Large intestine (tissue), 3 donors: ENCODE measurements around the gene WDR20. TPM values are rescaled to one million over a fixed set of nuclear protein-coding genes. Genes with fewer than 3 reads are reported as not detected.

Experiments used
- DNase-seq, 2 donors: peaks; one replicate each; pipeline versions ENCODE4 v3.0.0 to v3.0.0-alpha.2; 2013
- H3K27ac ChIP-seq: one replicate; pipeline ENCODE4 v1.5.1; 2013; ENCODE audit warnings: low read length
- H3K27me3 ChIP-seq: 2 replicates; pipeline ENCODE4 v1.6.1; 2013; ENCODE audit warnings: low read length; ENCODE audit not compliant: control insufficient read depth, insufficient read depth
- H3K36me3 ChIP-seq: 2 replicates; pipeline ENCODE4 v1.6.1; 2013; ENCODE audit warnings: low read length; ENCODE audit not compliant: control insufficient read depth, insufficient read depth
- H3K4me1 ChIP-seq: one replicate; pipeline ENCODE4 v1.6.1; 2013; ENCODE audit warnings: low read length; ENCODE audit not compliant: control insufficient read depth, insufficient read depth
- H3K4me3 ChIP-seq: one replicate; pipeline ENCODE4 v1.5.1; 2013; ENCODE audit warnings: low read length
- H3K9me3 ChIP-seq: one replicate; pipeline ENCODE4 v1.6.1; 2013; ENCODE audit warnings: mild to moderate bottlenecking, low read depth, low read length, moderate library complexity; ENCODE audit not compliant: control insufficient read depth
- WGBS: methylation state at CpG from one replicate; pipeline ENCODE4 v1.1.5; 2013; ENCODE audit warnings: low lambda C conversion rate; ENCODE audit not compliant: insufficient coverage; 5-methylcytosine and 5-hydroxymethylcytosine counted together
- polyA plus RNA-seq: library from polyadenylated mRNA; unstranded; fragments of 120-200 nt; gene quantifications from one replicate; pipeline ENCODE4 v1.2.1, GENCODE V29; 2013

The WDR20 gene
- polyA plus RNA-seq, 1 donor = 27.1 TPM

GRCh38 chr14:102246071-102246470 lies 106.4 kb downstream of the WDR20 start:
- Histone ChIP-seq H3K36me3 (peaks cover 7% of the 10 kb centered on the region), H3K4me3 (no peak overlapping the region), H3K4me1 (peaks cover 6% of the 10 kb centered on the region), H3K9me3 (no peaks in the 10 kb centered on the region), H3K27ac (no peak overlapping the region), H3K27me3 (no peaks in the 10 kb centered on the region)
- no peak for DNase-seq
- 65% methylated on average over 2 of the region's 9 CpGs for WGBS

DNA sequence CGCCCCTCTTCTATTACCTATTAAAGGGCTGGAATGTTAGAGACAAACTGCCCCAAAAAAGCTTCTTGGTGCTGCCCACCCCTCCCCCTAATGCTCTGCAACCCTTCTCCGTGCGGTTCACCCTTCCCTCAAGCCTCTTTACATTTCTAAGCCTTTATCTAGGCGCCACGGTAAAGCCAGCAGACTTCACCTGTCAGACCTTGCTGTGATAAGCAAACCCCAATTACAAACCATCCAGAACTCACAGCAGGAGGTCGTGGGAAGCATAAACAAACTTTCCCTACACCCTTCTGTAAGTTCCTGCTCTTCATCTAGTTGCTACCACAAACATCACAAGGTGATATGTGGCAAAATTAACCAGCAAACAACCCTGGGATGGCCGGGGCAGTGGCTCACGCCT lies 108.4 kb downstream of the WDR20 start:
- DNase-seq = no peak
- no peaks in the 10 kb centered on the region for H3K27me3 ChIP-seq
- peaks cover 7% of the 10 kb centered on the region for H3K36me3 ChIP-seq
- peaks cover 6% of the 10 kb centered on the region for H3K4me1 ChIP-seq
- H3K27ac ChIP-seq = no peak overlapping the region
- WGBS = 80% methylated on average over 1 of the region's 8 CpGs
- no peaks in the 10 kb centered on the region for H3K9me3 ChIP-seq
- H3K4me3 ChIP-seq = no peak overlapping the region

DNA sequence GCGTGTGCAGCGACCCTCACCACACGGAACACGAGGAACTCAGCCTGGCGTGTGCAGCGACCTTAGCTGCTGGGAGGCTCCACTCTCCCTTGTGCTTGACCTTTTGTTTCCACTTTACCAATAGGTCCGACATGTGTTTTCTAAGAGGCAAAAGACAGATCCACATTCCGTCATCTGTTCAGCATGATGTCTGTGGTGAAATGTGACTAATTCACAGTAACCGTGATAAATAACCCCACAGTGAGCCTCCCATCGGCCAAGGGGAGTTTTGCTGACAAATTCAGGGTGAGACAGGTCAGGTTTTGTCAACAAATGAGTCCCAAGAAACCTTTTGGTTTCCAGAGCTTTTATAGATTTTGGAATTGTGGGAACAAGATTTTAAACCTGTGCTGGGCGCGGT lies 109.3 kb downstream of the WDR20 start:
- no peak overlapping the region for H3K4me3 ChIP-seq
- H3K9me3 ChIP-seq = no peaks in the 10 kb centered on the region
- H3K4me1 ChIP-seq = peaks cover 6% of the 10 kb centered on the region
- WGBS = no CpG with 5 or more reads among the region's 12 CpGs
- H3K36me3 ChIP-seq = peaks cover 7% of the 10 kb centered on the region
- DNase-seq = no peak
- no peak overlapping the region for H3K27ac ChIP-seq
- no peaks in the 10 kb centered on the region for H3K27me3 ChIP-seq

DNA sequence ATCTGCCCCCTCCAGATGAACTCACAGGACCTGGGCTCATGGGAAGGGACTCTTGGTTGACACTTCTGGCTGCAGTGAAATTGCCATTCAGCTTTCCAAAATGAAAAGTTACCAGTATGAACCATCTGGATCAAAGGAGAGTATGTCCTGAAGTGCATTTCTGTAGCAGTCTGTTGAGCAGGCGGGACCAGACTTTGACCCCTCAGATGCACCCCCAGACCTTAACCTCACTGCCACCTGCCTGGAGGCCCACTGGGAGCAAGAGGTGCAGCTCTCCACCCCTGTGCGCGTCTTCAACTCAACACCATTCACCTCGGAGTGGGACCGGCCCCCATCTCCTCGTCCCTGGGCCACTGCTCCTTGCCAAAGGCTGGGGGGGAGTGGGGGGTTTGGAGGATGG lies 110.3 kb downstream of the WDR20 start:
- WGBS = no CpG with 5 or more reads among the region's 6 CpGs
- Histone ChIP-seq H3K4me1 (peaks cover 6% of the 10 kb centered on the region), H3K4me3 (no peak overlapping the region), H3K9me3 (no peaks in the 10 kb centered on the region), H3K27ac (no peak overlapping the region), H3K27me3 (no peaks in the 10 kb centered on the region), H3K36me3 (peaks cover 7% of the 10 kb centered on the region)
- DNase-seq = peak in 1 of 2 donors; percentile 63

DNA sequence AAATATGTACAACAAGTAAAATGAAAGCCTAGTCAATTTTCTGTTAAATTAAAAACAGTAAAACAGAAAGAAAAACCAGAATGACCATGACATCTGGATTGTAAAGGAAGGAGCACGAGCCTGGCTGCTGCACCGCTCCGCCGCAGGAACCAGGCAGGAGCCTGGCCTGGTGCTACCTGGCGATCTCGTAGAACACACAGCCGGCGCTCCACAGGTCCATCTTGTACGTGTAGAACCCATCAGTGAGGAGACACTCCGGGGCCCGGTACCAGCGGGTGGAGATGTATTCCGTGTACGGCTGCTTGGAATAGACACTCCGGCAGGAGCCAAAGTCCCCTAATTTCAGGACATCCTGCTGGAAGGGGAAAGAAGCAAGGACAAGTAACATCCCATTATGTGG lies 110.9 kb downstream of the WDR20 start:
- WGBS = 88% methylated on average over 3 of the region's 15 CpGs
- Histone ChIP-seq H3K27me3 (no peaks in the 10 kb centered on the region), H3K4me3 (no peak overlapping the region), H3K9me3 (no peaks in the 10 kb centered on the region), H3K27ac (no peak overlapping the region), H3K36me3 (peaks cover 7% of the 10 kb centered on the region), H3K4me1 (peaks cover 6% of the 10 kb centered on the region)
- DNase-seq = no peak

DNA sequence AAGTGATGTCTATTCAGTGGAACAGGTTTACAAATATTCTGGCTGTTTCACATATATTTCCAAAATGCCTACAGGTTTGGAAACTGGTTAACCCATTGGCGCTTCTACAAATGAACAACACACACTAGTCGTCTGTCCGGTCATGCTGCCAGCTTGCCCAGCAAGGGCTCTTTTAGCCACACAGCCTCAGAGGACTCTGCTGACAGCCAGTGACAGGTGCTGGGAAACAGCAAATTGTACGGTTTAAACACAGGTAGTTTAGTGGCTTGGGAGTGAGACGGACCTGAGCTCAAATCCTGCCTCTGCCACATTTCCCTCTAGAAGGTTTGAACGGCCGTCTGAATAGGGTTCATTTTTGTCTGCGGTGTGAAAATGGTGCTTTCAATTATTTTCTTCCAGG lies 111.5 kb downstream of the WDR20 start:
- WGBS = no CpG with 5 or more reads among the region's 8 CpGs
- peaks cover 7% of the 10 kb centered on the region for H3K36me3 ChIP-seq
- no peaks in the 10 kb centered on the region for H3K27me3 ChIP-seq
- H3K4me1 ChIP-seq = peaks cover 6% of the 10 kb centered on the region
- H3K4me3 ChIP-seq = no peak overlapping the region
- no peak overlapping the region for H3K27ac ChIP-seq
- no peaks in the 10 kb centered on the region for H3K9me3 ChIP-seq
- DNase-seq = no peak

DNA sequence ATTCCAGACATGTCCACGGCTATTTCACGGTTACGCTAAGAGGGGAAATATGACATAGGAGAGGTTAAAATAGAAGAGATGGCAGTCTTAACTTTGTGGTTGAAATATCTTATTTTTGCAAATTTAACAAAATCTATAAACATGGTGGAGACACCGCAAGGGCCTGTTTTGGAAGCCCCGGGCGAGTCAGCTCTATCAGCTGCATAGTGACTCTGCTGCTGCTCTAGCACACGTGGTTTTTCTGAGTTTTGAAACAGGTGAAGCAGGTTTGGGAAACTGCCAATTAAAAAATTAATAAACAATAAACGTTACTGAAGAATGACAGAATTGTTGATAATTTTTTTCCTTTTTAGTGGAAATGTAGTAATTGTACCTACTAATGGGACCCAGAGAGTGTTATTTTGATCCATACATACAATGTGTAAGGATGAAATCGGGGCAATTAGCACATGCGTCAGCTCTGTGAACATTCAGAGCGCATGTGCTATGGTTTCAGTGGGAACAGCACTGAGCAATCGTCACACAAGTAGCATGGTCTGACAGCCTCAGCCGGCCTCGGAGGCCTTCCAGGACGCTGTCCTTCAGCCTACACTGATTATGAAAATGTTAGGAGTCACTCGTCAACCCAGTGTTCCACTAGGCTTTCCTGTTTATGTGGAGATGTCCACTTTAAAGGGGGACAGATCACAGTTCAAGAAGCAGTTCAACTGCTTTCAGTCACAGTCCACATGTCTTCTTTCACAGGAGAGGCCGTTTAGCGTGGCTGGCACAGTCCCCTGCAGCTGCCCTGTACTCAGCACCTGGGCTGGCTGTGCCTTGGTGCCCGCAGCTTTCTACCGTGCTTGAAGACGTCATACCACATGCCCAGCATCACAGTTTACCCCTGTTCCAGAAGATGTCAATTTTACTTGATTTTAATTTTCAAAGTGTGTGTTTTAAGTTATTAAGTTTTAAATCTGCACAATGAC lies 113.4 kb downstream of the WDR20 start:
- Histone ChIP-seq H3K9me3 (no peaks in the 10 kb centered on the region), H3K36me3 (peaks cover 7% of the 10 kb centered on the region), H3K4me1 (peaks cover 6% of the 10 kb centered on the region), H3K27ac (no peak overlapping the region), H3K27me3 (no peaks in the 10 kb centered on the region), H3K4me3 (no peak overlapping the region)
- no peak for DNase-seq
- 89% methylated on average over 3 of the region's 21 CpGs for WGBS

DNA sequence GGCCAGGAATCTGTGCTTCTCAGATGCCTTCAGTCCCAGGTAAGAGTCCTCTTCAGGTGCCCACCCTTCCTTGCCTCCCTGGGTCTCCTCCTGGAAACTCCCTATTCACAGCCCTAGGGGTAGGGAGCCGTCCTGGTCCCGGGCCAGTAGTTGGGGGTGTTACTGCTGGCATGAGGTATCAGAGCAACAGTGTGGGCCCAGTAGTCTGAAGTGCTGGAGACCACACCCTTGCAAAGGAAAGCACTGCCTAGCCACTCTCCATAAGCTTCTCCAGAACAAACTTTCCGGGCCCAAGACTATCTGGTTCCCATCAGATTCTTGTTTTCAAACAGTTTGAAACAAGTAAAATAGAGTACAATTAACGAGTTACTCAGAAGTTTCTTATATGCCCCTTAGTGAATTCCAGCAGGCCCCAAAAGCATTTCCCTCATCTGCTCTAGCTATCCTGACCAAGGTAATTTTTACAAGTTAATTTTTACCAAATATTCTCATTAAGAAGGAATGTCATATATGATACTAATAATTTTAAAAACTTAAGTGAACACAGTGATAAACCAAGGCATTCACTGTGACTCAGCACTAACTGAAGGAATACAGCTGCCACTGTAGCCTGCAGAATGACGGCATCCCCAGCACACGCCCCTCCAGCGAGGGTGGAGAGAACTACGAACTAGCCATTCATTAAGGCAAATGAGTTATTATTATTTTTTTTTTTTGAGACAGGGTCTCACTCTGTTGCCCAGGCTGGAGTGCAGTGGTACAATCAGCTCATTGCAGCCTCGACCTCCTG lies 115.9 kb downstream of the WDR20 start:
- Histone ChIP-seq H3K27ac (no peak overlapping the region), H3K4me3 (no peak overlapping the region), H3K27me3 (no peaks in the 10 kb centered on the region), H3K4me1 (no peaks in the 10 kb centered on the region), H3K9me3 (no peaks in the 10 kb centered on the region), H3K36me3 (peaks cover under 1% of the 10 kb centered on the region)
- no peak for DNase-seq
- WGBS = no CpG with 5 or more reads among the region's 9 CpGs

DNA sequence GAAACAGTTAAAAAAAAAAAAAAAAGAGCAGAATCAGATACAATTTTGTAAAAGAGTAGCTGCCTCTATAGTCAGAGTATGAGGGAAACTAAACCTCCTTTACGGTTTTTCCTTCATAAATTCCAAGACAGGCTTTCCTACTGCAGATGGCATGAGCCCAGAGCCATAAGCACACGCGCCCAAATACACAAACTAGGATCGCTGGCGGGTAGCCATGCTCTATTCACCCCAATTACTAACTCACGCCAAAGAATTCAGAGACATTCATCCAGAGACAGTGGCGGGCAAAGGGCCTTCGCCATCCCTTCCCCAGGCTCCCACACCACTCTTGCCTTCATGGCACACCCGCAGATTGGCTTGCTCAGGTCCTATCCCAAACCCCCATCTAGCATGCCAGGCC lies 117.0 kb downstream of the WDR20 start:
- H3K27ac ChIP-seq = no peak overlapping the region
- DNase-seq = no peak
- no CpG with 5 or more reads among the region's 9 CpGs for WGBS
- H3K4me3 ChIP-seq = no peak overlapping the region
- no peaks in the 10 kb centered on the region for H3K4me1 ChIP-seq
- H3K9me3 ChIP-seq = no peaks in the 10 kb centered on the region
- no peaks in the 10 kb centered on the region for H3K36me3 ChIP-seq
- no peaks in the 10 kb centered on the region for H3K27me3 ChIP-seq

- Histone ChIP-seq H3K27me3 (no peaks in the 10 kb centered on the region), H3K36me3 (no peaks in the 10 kb centered on the region), H3K4me1 (no peaks in the 10 kb centered on the region), H3K4me3 (no peak overlapping the region), H3K27ac (no peak overlapping the region), H3K9me3 (peaks cover 2% of the 10 kb centered on the region)
- 100% methylated on average over 1 of the region's 6 CpGs for WGBS
- no peak for DNase-seq
Observed at GRCh38 chr14:102258136-102258535, 118.4 kb downstream of the WDR20 start.
